A673 (cell line): ENCODE measurements around the gene SDC1. TPM values are rescaled to one million over a fixed set of nuclear protein-coding genes. Genes with fewer than 3 reads are reported as not detected.

Experiments used
- BruUV-seq: library from RNA; stranded (reverse); fragments of 400-500 nt; replicated peaks from 2 replicates; lab custom pipeline; 2021; lab: Mats Ljungman, UMichigan
- CTCF ChIA-PET: fragments of 300-600 bp; sonication (Branson Sonifier 250); formaldehyde crosslinking; loops from one replicate; lab custom pipeline; 2022; ENCODE audit warnings: antibody characterized with exemption; lab: Charles Lee
- POLR2A ChIA-PET: fragments of 300-600 bp; sonication (Branson Sonifier 250); formaldehyde crosslinking; loops from one replicate; lab custom pipeline; 2022; ENCODE audit warnings: antibody characterized with exemption; ENCODE audit not compliant: low non-redundant PET; lab: Charles Lee
- DNase-seq: peaks from one replicate; pipeline ENCODE4 v3.0.0-alpha.2; 2015; ENCODE audit warnings: low spot score
- H3K27ac ChIP-seq: fragments of 200-600 bp; sonication (generic); 2 replicates; pipeline ENCODE4 v1.5.1; 2016; ENCODE audit warnings: mixed run types, low read depth, mild to moderate bottlenecking, mixed read lengths, antibody characterized with exemption, low read length; ENCODE audit not compliant: poor library complexity, severe bottlenecking
- H3K27me3 ChIP-seq: fragments of 200-600 bp; sonication (generic); replicated peaks from 2 replicates; pipeline ENCODE4 v1.6.1; 2017; ENCODE audit warnings: mixed run types, low read depth, mild to moderate bottlenecking, mixed read lengths, antibody characterized with exemption, low read length; ENCODE audit not compliant: insufficient read depth, poor library complexity
- H3K36me3 ChIP-seq: fragments of 200-600 bp; sonication (generic); 2 replicates; pipeline ENCODE4 v1.6.1; 2016; ENCODE audit warnings: mixed run types, mild to moderate bottlenecking, mixed read lengths, antibody characterized with exemption, low read length; ENCODE audit not compliant: insufficient read depth, poor library complexity, severe bottlenecking
- H3K4me1 ChIP-seq: fragments of 200-600 bp; sonication (generic); 2 replicates; pipeline ENCODE4 v1.6.1; 2017; ENCODE audit warnings: mixed run types, mild to moderate bottlenecking, mixed read lengths, antibody characterized with exemption, low read length; ENCODE audit not compliant: insufficient read depth, poor library complexity, severe bottlenecking
- H3K4me3 ChIP-seq: fragments of 200-600 bp; sonication (generic); 2 replicates; pipeline ENCODE4 v1.5.1; 2016; ENCODE audit warnings: low read depth, mixed run types, mild to moderate bottlenecking, mixed read lengths, low read length; ENCODE audit not compliant: poor library complexity, severe bottlenecking
- H3K9me3 ChIP-seq: fragments of 200-600 bp; sonication (generic); 2 replicates; pipeline ENCODE4 v1.6.1; 2016; ENCODE audit warnings: mixed run types, low read depth, mild to moderate bottlenecking, mixed read lengths, antibody characterized with exemption, low read length; ENCODE audit not compliant: poor library complexity, severe bottlenecking
- CTCF ChIP-seq: fragments of 300-800, 200-600 bp; sonication (generic); conservative IDR thresholded peaks from 2 replicates; pipeline ENCODE4 v1.5.1; 2017; ENCODE audit warnings: low read depth, mild to moderate bottlenecking, antibody characterized with exemption, low read length, moderate library complexity, mixed read lengths
- EZH2 ChIP-seq: fragments of 200-600 bp; sonication (generic); IDR thresholded peaks from 2 replicates; pipeline ENCODE4 v1.6.1; 2017; ENCODE audit warnings: borderline replicate concordance, low read depth, mild to moderate bottlenecking, mixed read lengths, antibody characterized with exemption, low read length; ENCODE audit not compliant: poor library complexity, severe bottlenecking
- intact Hi-C: fragments of 100-400 bp; cut with micrococcal nuclease; formaldehyde crosslinking; loops from one replicate; pipeline ENCODE4 v1.10.0; 2022; ENCODE audit not compliant: unreplicated experiment
- total RNA-seq: library from RNA; stranded (reverse); gene quantifications from 2 replicates; pipeline ENCODE4 v1.2.3, GENCODE V29; 2021

Gene SDC1
- total RNA-seq, 1 experiment from 2014 or later = 1.4 TPM

DNA sequence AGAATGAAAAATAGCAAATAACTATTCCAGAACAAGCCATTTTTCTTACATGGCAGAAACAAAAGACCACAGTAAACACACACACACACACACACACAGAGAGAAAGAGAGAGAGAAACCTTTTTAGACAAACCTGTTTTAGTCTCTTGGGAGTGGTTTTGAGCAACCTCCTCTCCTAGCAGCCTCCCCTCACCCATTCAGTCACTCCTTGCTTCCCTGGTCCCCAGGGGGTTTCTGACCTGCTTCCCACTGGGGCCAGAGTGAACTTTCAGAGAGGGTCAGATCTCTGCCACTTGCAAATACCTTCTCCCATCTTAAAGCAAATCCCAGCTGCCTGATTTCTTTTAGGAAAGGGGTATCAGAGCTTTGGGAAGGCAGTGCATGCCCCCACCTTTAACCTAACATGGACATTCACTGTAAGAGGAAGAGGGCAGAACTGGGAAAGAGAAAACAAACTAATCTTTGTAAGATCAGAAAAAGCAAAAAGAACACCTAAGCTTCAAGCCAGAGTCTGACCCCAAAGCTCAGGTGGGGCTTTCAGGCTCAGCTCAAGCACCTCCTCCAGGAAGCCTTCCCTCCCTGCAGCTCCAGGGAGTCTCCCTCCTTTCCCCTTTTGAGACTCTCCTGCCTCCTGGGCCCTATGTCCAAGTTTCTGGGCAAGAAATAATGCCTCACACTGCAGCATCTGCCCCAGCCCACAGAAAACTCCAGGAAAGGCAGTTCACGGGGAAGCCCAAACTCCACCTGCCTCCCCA, 2.7 kb downstream of the SDC1 start:
- Histone ChIP-seq H3K4me1 (peaks cover 5% of the 10 kb centered on the region), H3K4me3 (no peak overlapping the region), H3K36me3 (no peaks in the 10 kb centered on the region), H3K27me3 (peaks cover 12% of the 10 kb centered on the region), H3K27ac (no peak overlapping the region), H3K9me3 (no peaks in the 10 kb centered on the region)
- intact Hi-C loops = loop anchor here (10.0 kb wide), 1 partner anchor 423 kb away; no protein-coding TSS in a partner anchor
- BruUV-seq = no TSS peak
- no peak for DNase-seq
- CTCF ChIA-PET = interaction anchor here (0.6 kb wide), 1 partner anchor 70 kb away, joined by 3 read pairs; no protein-coding TSS in a partner anchor
- TF ChIP-seq CTCF = no peak
- TF ChIP-seq EZH2 = no peak
- POLR2A ChIA-PET = no interaction called here

DNA sequence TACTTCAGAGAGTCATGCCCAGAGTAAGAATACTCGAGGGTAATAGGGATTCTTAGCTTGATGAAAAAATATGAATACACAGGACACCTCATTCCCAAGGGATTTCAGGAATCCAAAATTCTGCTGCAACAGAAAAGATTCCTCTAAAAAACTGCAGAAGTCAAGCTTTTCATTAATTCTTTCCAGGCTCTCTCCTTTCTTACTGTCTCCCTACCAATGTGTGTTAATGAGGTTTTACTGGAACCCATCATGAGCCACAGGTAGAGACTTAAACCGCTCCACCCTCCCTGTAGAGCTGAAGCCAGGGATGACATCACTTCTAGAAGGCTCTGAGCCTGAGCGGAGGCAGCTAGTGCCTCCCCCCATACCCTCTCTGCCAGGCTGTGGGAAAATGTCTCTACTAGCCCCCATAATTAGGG, 3.4 kb downstream of the SDC1 start:
- intact Hi-C loops = loop anchor here (10.0 kb wide), 1 partner anchor 423 kb away; no protein-coding TSS in a partner anchor
- no peak overlapping the region for H3K27ac ChIP-seq
- no peak for DNase-seq
- POLR2A ChIA-PET = no interaction called here
- peaks cover 5% of the 10 kb centered on the region for H3K4me1 ChIP-seq
- H3K4me3 ChIP-seq = no peak overlapping the region
- CTCF ChIA-PET = no interaction called here
- H3K27me3 ChIP-seq = peaks cover 12% of the 10 kb centered on the region
- H3K36me3 ChIP-seq = no peaks in the 10 kb centered on the region
- TF ChIP-seq EZH2 = no peak
- TF ChIP-seq CTCF = no peak
- H3K9me3 ChIP-seq = no peaks in the 10 kb centered on the region
- no TSS peak for BruUV-seq

GRCh38 chr2:20220806-20221554, 4.0 kb downstream of the SDC1 start:
- ChIA-PET CTCF (no interaction called here), POLR2A (no interaction called here)
- Histone ChIP-seq H3K27ac (no peak overlapping the region), H3K4me3 (no peak overlapping the region), H3K36me3 (no peaks in the 10 kb centered on the region), H3K4me1 (peaks cover 5% of the 10 kb centered on the region), H3K9me3 (no peaks in the 10 kb centered on the region), H3K27me3 (peaks cover 12% of the 10 kb centered on the region)
- no TSS peak for BruUV-seq
- intact Hi-C loops = loop anchor here (10.0 kb wide), 1 partner anchor 424 kb away; no protein-coding TSS in a partner anchor
- no peak for TF ChIP-seq CTCF
- TF ChIP-seq EZH2 = no peak
- DNase-seq = no peak
